ENCODE results near the gene NIN. TPM values are rescaled to one million over a fixed set of nuclear protein-coding genes. Genes with fewer than 3 reads are reported as not detected.

The NIN gene
- total RNA-seq, 1 donor = 40.2 TPM

DNA sequence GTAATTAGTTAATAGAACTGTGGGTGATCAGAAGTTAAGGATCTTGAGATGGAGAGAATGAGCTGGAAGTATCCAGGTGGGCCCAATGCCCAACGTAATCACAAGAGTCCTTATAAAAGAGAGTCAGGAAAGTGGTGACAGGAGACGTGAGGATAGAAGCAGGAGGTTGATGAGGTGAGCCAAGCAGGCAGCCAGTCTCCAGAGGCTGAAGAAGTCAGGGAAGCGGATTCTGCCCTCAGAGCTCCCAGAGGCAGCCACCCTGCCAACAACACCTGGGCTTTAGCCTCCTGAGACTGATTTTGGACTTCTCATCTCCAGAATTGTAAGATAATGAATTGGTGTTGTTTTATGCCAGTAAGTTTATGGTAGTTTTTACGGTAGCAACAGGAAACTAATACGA lies 152.8 kb downstream of the NIN start:
- TF ChIP-seq, protein P1, sequence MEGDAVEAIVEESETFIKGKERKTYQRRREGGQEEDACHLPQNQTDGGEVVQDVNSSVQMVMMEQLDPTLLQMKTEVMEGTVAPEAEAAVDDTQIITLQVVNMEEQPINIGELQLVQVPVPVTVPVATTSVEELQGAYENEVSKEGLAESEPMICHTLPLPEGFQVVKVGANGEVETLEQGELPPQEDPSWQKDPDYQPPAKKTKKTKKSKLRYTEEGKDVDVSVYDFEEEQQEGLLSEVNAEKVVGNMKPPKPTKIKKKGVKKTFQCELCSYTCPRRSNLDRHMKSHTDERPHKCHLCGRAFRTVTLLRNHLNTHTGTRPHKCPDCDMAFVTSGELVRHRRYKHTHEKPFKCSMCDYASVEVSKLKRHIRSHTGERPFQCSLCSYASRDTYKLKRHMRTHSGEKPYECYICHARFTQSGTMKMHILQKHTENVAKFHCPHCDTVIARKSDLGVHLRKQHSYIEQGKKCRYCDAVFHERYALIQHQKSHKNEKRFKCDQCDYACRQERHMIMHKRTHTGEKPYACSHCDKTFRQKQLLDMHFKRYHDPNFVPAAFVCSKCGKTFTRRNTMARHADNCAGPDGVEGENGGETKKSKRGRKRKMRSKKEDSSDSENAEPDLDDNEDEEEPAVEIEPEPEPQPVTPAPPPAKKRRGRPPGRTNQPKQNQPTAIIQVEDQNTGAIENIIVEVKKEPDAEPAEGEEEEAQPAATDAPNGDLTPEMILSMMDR (IDR thresholded peaks at IDR 0.05; ENCODE audit: extremely low read depth, low read depth, low read length) = no peak
- Histone ChIP-seq H3K27ac (ENCODE audit: low read depth, low read length) (peak overlapping the region; percentile 76), H3K4me2 (ENCODE audit: insufficient read depth, low read length) (peak overlapping the region; percentile 83), H3K36me3 (ENCODE audit: insufficient read depth, low read length) (no peaks in the 10 kb centered on the region), H3K4me3 (ENCODE audit: insufficient read depth, low read length) (no peak overlapping the region), H3K79me2 (ENCODE audit: insufficient read depth, low read length) (no peaks in the 10 kb centered on the region), H2AFZ (ENCODE audit: low read length) (no peak overlapping the region), H3K9me3 (ENCODE audit: low read depth, low read length) (no peaks in the 10 kb centered on the region), H3K4me1 (ENCODE audit: insufficient read depth, low read length) (peaks cover 34% of the 10 kb centered on the region), H3K27me3 (ENCODE audit: insufficient read depth, low read length) (no peaks in the 10 kb centered on the region), H4K20me1 (ENCODE audit: insufficient read depth, low read length) (no peaks in the 10 kb centered on the region)
- DNase-seq (ENCODE audit: insufficient read length, low spot score, missing footprints) = no peak

DNA sequence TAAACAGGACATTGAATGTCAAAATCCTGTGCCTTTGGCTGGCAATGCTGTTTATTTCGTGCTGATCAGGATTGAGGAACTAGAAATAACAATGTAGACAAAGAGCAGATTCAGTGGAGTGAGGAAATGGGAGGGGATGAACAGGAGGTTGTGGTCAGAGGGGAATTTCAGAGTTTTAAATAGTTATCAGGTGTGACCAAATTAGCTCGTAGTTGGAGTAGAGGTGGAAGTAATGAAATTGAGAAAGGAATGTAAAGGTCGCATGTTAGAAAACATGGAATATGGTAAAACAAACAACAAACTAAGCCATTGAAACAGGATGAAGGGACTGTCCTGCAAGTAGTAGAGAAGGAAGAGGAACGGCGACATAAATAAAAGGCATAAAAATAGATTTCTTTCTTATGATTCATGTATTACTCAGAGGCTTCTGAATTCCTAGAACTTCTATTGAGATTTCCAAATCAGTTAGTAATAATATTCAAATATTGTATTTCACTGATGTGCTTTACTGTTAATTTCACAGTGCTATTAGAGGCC lies 153.4 kb downstream of the NIN start:
- no peaks in the 10 kb centered on the region for H3K36me3 ChIP-seq (ENCODE audit: insufficient read depth, low read length)
- H3K4me2 ChIP-seq (ENCODE audit: insufficient read depth, low read length) = peak overlapping the region; percentile 83
- TF ChIP-seq, protein P1 (IDR thresholded peaks at IDR 0.05; ENCODE audit: extremely low read depth, low read depth, low read length) = no peak
- H3K27me3 ChIP-seq (ENCODE audit: insufficient read depth, low read length) = no peaks in the 10 kb centered on the region
- H2AFZ ChIP-seq (ENCODE audit: low read length) = peak overlapping the region; percentile 72
- H3K27ac ChIP-seq (ENCODE audit: low read depth, low read length) = peak overlapping the region; percentile 76
- peaks cover 34% of the 10 kb centered on the region for H3K4me1 ChIP-seq (ENCODE audit: insufficient read depth, low read length)
- no peaks in the 10 kb centered on the region for H3K9me3 ChIP-seq (ENCODE audit: low read depth, low read length)
- peak overlapping the region; percentile 60 for H3K4me3 ChIP-seq (ENCODE audit: insufficient read depth, low read length)
- DNase-seq (ENCODE audit: insufficient read length, low spot score, missing footprints) = no peak
- no peaks in the 10 kb centered on the region for H4K20me1 ChIP-seq (ENCODE audit: insufficient read depth, low read length)
- no peaks in the 10 kb centered on the region for H3K79me2 ChIP-seq (ENCODE audit: insufficient read depth, low read length)

DNA sequence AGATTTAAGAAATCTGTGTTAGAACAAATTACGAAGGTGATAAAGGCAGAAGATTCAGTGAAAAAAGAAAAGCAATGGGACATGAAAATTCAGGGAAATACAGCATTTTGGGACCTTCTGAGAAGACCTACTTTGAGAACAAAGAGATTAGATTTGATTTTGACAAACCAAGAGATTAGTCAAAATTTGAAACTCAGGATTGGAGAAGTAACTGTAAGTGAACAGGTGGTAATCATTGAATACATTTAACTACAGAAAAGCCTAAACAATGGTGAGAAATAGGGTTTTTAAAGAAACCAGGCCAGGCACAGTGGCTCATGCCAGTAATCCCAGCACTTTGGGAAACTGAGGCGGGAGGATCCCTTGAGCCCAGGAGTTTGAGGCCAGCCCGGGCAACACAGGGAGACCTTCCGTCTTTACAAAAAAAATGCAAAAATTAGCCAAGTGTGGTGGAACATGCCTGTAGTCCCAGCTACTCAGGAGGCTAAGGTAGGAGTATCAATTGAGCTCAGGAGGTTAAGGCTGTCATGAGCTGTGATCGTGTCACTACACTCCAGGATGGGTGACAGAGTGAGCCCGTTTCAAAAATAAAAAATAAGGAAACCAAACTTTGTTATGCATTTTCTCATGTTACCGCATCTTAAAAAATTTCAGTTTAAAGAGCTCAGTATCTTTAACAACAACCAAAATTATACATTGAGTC lies 154.0 kb downstream of the NIN start:
- no peaks in the 10 kb centered on the region for H3K36me3 ChIP-seq (ENCODE audit: insufficient read depth, low read length)
- no peaks in the 10 kb centered on the region for H3K27me3 ChIP-seq (ENCODE audit: insufficient read depth, low read length)
- H3K79me2 ChIP-seq (ENCODE audit: insufficient read depth, low read length) = no peaks in the 10 kb centered on the region
- peaks cover 34% of the 10 kb centered on the region for H3K4me1 ChIP-seq (ENCODE audit: insufficient read depth, low read length)
- DNase-seq (ENCODE audit: insufficient read length, low spot score, missing footprints) = no peak
- TF ChIP-seq, protein P1 (IDR thresholded peaks at IDR 0.05; ENCODE audit: extremely low read depth, low read depth, low read length) = no peak
- H4K20me1 ChIP-seq (ENCODE audit: insufficient read depth, low read length) = no peaks in the 10 kb centered on the region
- H3K4me3 ChIP-seq (ENCODE audit: insufficient read depth, low read length) = peak overlapping the region; percentile 60
- H3K27ac ChIP-seq (ENCODE audit: low read depth, low read length) = peak overlapping the region; percentile 76
- H2AFZ ChIP-seq (ENCODE audit: low read length) = peak overlapping the region; percentile 72
- no peaks in the 10 kb centered on the region for H3K9me3 ChIP-seq (ENCODE audit: low read depth, low read length)
- H3K4me2 ChIP-seq (ENCODE audit: insufficient read depth, low read length) = peak overlapping the region; percentile 83

DNA sequence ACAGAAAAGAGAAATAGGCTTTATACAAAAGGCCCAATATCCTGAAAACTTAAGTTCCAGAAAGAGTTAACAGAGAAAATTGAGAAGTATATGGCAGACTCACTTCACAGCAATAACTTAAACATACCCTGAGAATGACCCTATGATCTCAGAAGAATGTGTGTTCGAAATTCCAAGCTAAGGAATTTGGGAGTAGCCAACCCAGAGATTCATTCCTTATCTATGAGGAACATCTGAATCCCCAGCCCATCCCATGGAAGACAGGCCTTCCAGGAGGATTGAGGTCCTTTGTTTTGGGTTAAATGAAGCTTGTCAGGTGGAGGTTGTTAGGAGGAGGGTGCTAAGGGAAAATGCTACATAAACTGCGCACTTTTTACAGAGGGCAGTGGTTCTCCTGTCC lies 155.4 kb downstream of the NIN start:
- Histone ChIP-seq H3K4me1 (ENCODE audit: insufficient read depth, low read length) (peaks cover 34% of the 10 kb centered on the region), H4K20me1 (ENCODE audit: insufficient read depth, low read length) (no peaks in the 10 kb centered on the region), H2AFZ (ENCODE audit: low read length) (peak overlapping the region; percentile 75), H3K27ac (ENCODE audit: low read depth, low read length) (peak overlapping the region; percentile 53), H3K27me3 (ENCODE audit: insufficient read depth, low read length) (no peaks in the 10 kb centered on the region), H3K9me3 (ENCODE audit: low read depth, low read length) (no peaks in the 10 kb centered on the region), H3K4me3 (ENCODE audit: insufficient read depth, low read length) (peak overlapping the region; percentile 30), H3K79me2 (ENCODE audit: insufficient read depth, low read length) (no peaks in the 10 kb centered on the region), H3K36me3 (ENCODE audit: insufficient read depth, low read length) (no peaks in the 10 kb centered on the region), H3K4me2 (ENCODE audit: insufficient read depth, low read length) (peak overlapping the region; percentile 61)
- DNase-seq (ENCODE audit: insufficient read length, low spot score, missing footprints) = no peak
- TF ChIP-seq, protein P1 (IDR thresholded peaks at IDR 0.05; ENCODE audit: extremely low read depth, low read depth, low read length) = no peak
